ENCODE measurements around the gene C10orf67.

Gene C10orf67

GRCh38 chr10:23196915-23197314 is 147.7 kb downstream of the C10orf67 start:
- no peak for DNase-seq (ENCODE audit: low spot score)

GRCh38 chr10:23195846-23196600 is 148.6 kb downstream of the C10orf67 start:
- no peak for DNase-seq (ENCODE audit: low spot score)

- no peak for DNase-seq (ENCODE audit: low spot score)
These were observed 149.4 kb downstream of the C10orf67 start for GRCh38 chr10:23194966-23195845.

GRCh38 chr10:23194471-23194965 is 150.1 kb downstream of the C10orf67 start:
- no peak for DNase-seq (ENCODE audit: low spot score)

- DNase-seq (ENCODE audit: low spot score), result no peak
These were observed 151.0 kb downstream of the C10orf67 start for GRCh38 chr10:23193435-23194074.

GRCh38 chr10:23192712-23193434 is 151.7 kb downstream of the C10orf67 start:
- no peak for DNase-seq (ENCODE audit: low spot score)

DNA sequence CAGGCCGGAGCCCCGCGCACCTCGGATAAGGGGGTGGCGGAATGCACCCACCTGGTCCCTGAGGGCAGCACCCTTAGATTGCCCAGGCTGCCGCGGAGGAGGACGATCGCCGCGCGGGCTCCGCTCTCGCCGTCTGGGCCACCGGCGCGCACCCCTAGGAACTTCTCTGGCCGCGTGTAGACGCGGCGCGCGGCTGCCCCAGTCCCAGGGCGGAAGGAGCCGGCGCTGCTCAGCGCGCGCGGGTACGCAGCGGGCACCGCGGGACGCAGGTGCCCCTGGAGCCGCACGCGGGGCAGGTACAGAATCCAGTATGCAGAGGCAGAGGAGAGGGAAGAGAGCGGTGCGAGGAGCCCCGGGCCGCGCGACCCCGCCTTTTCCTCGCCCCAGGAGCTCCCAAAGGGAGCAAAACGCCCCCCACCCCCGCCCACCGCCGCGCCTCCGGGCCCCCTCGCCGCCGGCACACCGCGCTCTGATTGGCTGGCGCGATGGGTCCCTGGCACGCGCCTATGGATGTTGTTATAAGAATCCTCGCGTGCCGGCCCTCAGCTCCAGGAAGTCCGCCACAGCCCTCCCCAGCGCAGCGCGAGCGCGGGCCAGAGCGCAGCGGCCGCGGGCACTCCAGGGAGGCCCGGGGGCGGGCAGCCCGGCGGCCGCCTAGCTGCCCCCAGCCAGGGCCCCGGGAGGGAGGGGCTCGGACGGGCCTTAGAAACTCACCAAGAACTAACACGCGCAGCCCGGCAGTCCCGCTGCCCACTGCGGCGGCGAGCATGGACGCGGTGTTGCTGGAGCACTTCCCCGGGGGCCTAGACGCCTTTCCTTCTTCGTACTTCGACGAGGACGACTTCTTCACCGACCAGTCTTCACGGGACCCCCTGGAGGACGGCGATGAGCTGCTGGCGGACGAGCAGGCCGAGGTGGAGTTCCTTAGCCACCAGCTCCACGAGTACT is 152.6 kb downstream of the C10orf67 start, which contains the start of gene PTF1A:
Gene PTF1A (plus strand): TSS at position 549 of the 948 bp plus-strand sequence. CDS start 219 bp downstream, at position 768.
- DNase-seq (ENCODE audit: low spot score), result no peak

GRCh38 chr10:23190872-23191763 is 153.5 kb downstream of the C10orf67 start:
- DNase-seq (ENCODE audit: low spot score), result no peak

GRCh38 chr10:23189024-23189423 is 155.6 kb downstream of the C10orf67 start:
- no peak for DNase-seq (ENCODE audit: low spot score)

DNA sequence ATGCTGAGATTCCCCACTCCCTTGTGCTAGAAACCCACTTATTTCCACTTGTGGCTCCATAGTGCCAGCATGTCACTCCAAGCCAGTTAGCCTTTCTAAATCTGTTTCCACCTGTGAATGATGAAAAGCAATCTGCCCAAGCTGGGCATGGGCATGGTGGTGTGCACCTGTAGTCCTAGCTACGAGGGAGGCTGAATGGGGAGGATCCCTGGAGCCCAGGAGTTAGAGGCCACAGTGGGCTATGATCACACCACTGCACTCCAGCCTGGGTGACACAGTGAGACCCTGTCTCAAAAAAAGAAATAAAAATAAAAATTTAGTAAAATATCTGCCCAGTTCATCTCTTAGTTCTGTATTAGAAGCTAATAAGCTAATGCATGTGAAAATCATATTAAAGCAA is 157.4 kb downstream of the C10orf67 start:
- DNase-seq (ENCODE audit: low spot score), result no peak

DNA sequence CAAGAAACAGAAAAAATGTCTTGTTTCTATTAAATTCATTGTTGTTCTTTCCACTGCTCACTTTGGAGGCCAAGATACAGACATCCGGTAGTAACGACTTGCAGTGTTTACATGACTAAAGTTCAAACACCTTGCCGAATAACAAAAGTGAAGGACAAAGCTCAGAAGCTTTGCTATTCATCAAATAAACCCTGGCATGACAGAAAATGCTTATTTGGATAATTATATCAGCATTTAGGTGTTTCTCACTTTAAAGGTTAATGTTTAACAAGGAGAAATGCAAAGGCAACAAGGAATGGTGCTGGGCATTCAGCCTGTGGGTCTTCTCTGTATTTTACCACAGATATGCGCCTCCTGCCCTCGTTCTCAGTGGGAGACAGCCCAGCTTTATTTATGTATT is 157.9 kb downstream of the C10orf67 start:
- DNase-seq (ENCODE audit: low spot score), result no peak

GRCh38 chr10:23186178-23186577 is 158.4 kb downstream of the C10orf67 start:
- no peak for DNase-seq (ENCODE audit: low spot score)

DNA sequence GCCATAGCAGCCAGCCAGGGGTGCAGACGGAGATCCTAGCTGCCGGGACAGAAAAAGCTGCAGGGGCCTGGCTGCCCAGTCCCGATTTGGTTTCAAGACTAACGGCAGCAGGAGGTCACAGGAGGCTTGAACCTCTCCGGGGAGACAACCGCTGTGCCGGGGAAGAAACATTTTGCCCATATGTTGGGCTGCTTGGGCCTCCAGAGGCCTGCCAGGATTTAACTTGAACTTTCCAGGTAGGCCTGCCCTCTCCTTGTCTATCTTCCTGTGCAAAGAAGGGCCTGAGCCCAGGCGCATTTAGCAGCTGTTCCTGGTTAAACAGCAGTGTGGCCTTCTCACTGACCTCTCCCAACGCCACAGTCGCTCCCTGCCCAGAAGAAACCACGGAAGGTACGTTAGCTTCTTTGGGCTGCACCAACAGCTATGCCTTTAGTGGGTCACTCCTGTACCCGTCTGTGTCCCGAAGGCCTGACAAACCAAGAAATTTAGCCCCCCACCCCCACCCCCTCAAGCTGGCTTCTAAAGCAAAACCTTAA is 169.6 kb downstream of the C10orf67 start:
- DNase-seq (ENCODE audit: low spot score), result no peak

- DNase-seq (ENCODE audit: low spot score), result no peak
These were observed 170.3 kb downstream of the C10orf67 start for GRCh38 chr10:23174074-23174976.

GRCh38 chr10:23173214-23174073 is 171.2 kb downstream of the C10orf67 start:
- DNase-seq (ENCODE audit: low spot score), result no peak

- DNase-seq (ENCODE audit: low spot score), result no peak
These were observed 172.0 kb downstream of the C10orf67 start for GRCh38 chr10:23172429-23173213.
